Prostate gland (tissue), 2 donors: Measurements from ENCODE around the gene KCNQ1. TPM values are rescaled to one million over a fixed set of nuclear protein-coding genes. Genes with fewer than 3 reads are reported as not detected.

Experiments used
- DNase-seq: peaks from one replicate; pipeline ENCODE4 v3.0.0-alpha.2; 2019; ENCODE audit warnings: low spot score
- H3K27ac ChIP-seq, 2 donors: fragments of 200-600 bp; sonication (generic); 2 replicates each; pipeline ENCODE4 v1.5.1; 2017 to 2019
- H3K27me3 ChIP-seq: fragments of 200-600 bp; sonication (generic); replicated peaks from 2 replicates; pipeline ENCODE4 v1.5.1; 2019; ENCODE audit not compliant: insufficient read depth
- H3K36me3 ChIP-seq, 2 donors: fragments of 200-600 bp; sonication (generic); 1 replicate in 1 of 2; 2 replicates in 1 of 2; pipeline versions ENCODE4 v1.5.1 to v1.8.1; 2017 to 2019
- H3K4me1 ChIP-seq: fragments of 200-600 bp; sonication (generic); replicated peaks from 2 replicates; pipeline ENCODE4 v1.5.1; 2019
- H3K4me3 ChIP-seq, 2 donors: fragments of 200-600 bp; sonication (generic); 2 replicates each; pipeline ENCODE4 v1.5.1; 2017 to 2019
- H3K9me3 ChIP-seq: fragments of 200-600 bp; sonication (generic); 2 replicates; pipeline ENCODE4 v1.5.1; 2017
- CTCF ChIP-seq, 4 experiments: fragments of 200-600 bp in 2 of 4; fragments of 450-650 bp in 2 of 4; sonication (generic) in 2 of 4; IDR thresholded peaks; 1 replicate in 3 of 4; 2 replicates in 1 of 4; pipeline ENCODE4 v1.5.1; 2016 to 2019; ENCODE audit warnings: antibody characterized with exemption in 4 of 4, mild to moderate bottlenecking in 2 of 4, moderate library complexity in 2 of 4
- POLR2A ChIP-seq: fragments of 450-650 bp; IDR thresholded peaks from one replicate; pipeline ENCODE4 v1.6.1; 2016; ENCODE audit warnings: antibody characterized with exemption, mild to moderate bottlenecking
- POLR2AphosphoS5 ChIP-seq: sonication (generic); formaldehyde crosslinking; IDR thresholded peaks from one replicate; pipeline ENCODE4 v1.6.1; 2017; ENCODE audit warnings: antibody characterized with exemption
- WGBS: methylation state at CpG from one replicate; pipeline ENCODE4 v1.1.5; 2018; 5-methylcytosine and 5-hydroxymethylcytosine counted together
- intact Hi-C: fragments of 100-400 bp; cut with DNase I; formaldehyde crosslinking; loops from one replicate; pipeline ENCODE4 v1.14.2; 2022
- total RNA-seq, 2 donors: library from RNA; depleted of rRNA; stranded (reverse); fragments of >200 nt; gene quantifications; one replicate each; pipeline ENCODE4 v1.1.0, GENCODE V29; 2016

The KCNQ1 gene
- total RNA-seq, 2 donors from 2014 or later: 10.0 to 33.8 TPM

GRCh38 chr11:2413742-2414579 is 30.8 kb upstream of the KCNQ1 start:
- no peak overlapping the region for H3K27ac ChIP-seq
- WGBS: 77% methylated on average over 43 of the region's 43 CpGs
- H3K36me3 ChIP-seq: no peaks in the 10 kb centered on the region
- DNase-seq: no peak
- H3K4me3 ChIP-seq: no peak overlapping the region
- no peaks in the 10 kb centered on the region for H3K9me3 ChIP-seq
- no peaks in the 10 kb centered on the region for H3K27me3 ChIP-seq
- intact Hi-C loops: no loop called here
- TF ChIP-seq POLR2AphosphoS5: no peak
- no peak for TF ChIP-seq CTCF (IDR thresholded peaks at IDR 0.05)
- TF ChIP-seq POLR2A: no peak
- no peaks in the 10 kb centered on the region for H3K4me1 ChIP-seq

- no peaks in the 10 kb centered on the region for H3K4me1 ChIP-seq
- no peaks in the 10 kb centered on the region for H3K9me3 ChIP-seq
- intact Hi-C loops: no loop called here
- TF ChIP-seq POLR2A (no peak), CTCF (IDR thresholded peaks at IDR 0.05) (no peak), POLR2AphosphoS5 (no peak)
- H3K27me3 ChIP-seq: no peaks in the 10 kb centered on the region
- no peak overlapping the region for H3K4me3 ChIP-seq
- DNase-seq: no peak
- no peaks in the 10 kb centered on the region for H3K36me3 ChIP-seq
- H3K27ac ChIP-seq: no peak overlapping the region
- WGBS: 93% methylated on average over 35 of the region's 35 CpGs
These were observed 30.2 kb upstream of the KCNQ1 start for GRCh38 chr11:2414616-2415015.

GRCh38 chr11:2415171-2415570 is 29.6 kb upstream of the KCNQ1 start:
- 91% methylated on average over 28 of the region's 28 CpGs for WGBS
- H3K9me3 ChIP-seq: no peaks in the 10 kb centered on the region
- intact Hi-C loops: no loop called here

GRCh38 chr11:2415601-2416380 is 29.0 kb upstream of the KCNQ1 start:
- no peaks in the 10 kb centered on the region for H3K4me1 ChIP-seq
- no peaks in the 10 kb centered on the region for H3K9me3 ChIP-seq
- no peak overlapping the region for H3K27ac ChIP-seq
- no peak for TF ChIP-seq POLR2A
- no peak for TF ChIP-seq POLR2AphosphoS5
- TF ChIP-seq CTCF (IDR thresholded peaks at IDR 0.05): no peak
- no peak overlapping the region for H3K4me3 ChIP-seq
- DNase-seq: no peak
- WGBS: 80% methylated on average over 33 of the region's 34 CpGs
- H3K36me3 ChIP-seq: no peaks in the 10 kb centered on the region
- intact Hi-C loops: no loop called here
- no peaks in the 10 kb centered on the region for H3K27me3 ChIP-seq

More at GRCh38 chr11:2415171-2415570, 29.6 kb upstream of the KCNQ1 start:
- Histone ChIP-seq H3K4me3 (no peak overlapping the region), H3K27me3 (no peaks in the 10 kb centered on the region), H3K27ac (no peak overlapping the region), H3K36me3 (no peaks in the 10 kb centered on the region), H3K4me1 (no peaks in the 10 kb centered on the region)
- TF ChIP-seq POLR2AphosphoS5 (no peak), CTCF (IDR thresholded peaks at IDR 0.05) (no peak), POLR2A (no peak)
- DNase-seq: no peak
